ENCODE results near the gene TTLL10. TPM values are rescaled to one million over a fixed set of nuclear protein-coding genes. Genes with fewer than 3 reads are reported as not detected.

TTLL10 gene
- total and polyA plus RNA-seq, 4 donors = not detected

DNA sequence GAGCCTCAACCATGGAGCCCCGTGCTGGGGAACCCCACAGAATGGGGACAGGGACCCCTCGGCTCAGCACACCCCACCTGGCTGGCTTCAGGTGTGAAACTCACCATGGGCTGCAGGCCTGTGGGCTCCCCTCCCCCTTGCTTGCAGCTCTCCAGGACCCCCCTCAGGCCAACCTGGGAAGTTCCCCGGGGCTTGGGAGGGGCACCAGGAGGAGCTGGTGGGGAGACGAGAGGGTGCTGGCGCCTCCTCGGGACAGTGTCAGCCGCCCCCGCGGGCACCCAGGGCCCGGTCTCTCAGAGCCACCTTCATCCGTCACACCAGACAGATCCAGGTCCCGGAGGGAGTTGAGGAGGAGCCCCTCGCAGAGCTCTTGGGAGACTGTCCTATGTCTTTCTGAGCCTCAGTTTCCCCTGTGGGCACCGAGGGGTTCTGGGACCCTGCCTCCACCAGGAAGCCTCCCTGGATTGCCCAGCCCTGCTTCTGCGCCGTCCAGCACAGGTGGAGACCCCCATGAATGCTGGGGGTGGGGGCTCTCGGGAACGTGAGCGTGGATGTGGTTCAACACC is 33.4 kb downstream of the TTLL10 start (continued):
- TF ChIP-seq ATF3 (IDR thresholded peaks at IDR 0.05) = no peak
- TF ChIP-seq, protein P1, sequence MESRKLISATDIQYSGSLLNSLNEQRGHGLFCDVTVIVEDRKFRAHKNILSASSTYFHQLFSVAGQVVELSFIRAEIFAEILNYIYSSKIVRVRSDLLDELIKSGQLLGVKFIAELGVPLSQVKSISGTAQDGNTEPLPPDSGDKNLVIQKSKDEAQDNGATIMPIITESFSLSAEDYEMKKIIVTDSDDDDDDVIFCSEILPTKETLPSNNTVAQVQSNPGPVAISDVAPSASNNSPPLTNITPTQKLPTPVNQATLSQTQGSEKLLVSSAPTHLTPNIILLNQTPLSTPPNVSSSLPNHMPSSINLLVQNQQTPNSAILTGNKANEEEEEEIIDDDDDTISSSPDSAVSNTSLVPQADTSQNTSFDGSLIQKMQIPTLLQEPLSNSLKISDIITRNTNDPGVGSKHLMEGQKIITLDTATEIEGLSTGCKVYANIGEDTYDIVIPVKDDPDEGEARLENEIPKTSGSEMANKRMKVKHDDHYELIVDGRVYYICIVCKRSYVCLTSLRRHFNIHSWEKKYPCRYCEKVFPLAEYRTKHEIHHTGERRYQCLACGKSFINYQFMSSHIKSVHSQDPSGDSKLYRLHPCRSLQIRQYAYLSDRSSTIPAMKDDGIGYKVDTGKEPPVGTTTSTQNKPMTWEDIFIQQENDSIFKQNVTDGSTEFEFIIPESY (IDR thresholded peaks at IDR 0.05) = no peak
- no peak for TF ChIP-seq HNF4G (IDR thresholded peaks at IDR 0.05)
- no peak for TF ChIP-seq FOXA2 (IDR thresholded peaks at IDR 0.05)

DNA sequence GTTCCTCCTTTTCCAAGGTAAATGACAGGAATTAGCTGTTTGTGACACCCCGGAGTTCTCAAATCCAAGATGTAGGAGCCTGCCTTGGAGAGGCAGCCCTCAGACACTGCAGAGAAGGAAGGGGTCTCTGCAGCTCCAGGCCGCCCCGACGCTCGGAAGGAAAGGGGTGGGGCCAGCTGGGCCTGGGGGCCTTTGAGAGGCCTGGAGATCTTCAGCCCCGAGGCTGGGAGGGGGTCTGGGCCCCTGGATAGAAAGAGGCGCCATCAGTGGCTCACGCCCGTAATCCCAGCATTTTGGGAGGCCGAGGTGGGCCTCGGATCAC is 33.9 kb downstream of the TTLL10 start:
- 65% methylated on average over 11 of the region's 11 CpGs for WGBS
- Histone ChIP-seq H3K9ac (ENCODE audit: low read depth in 1 of 2, low read length in 2 of 2) (no peak overlapping the region), H3K27ac (ENCODE audit: low read depth in 1 of 2, low read length in 2 of 2) (no peak overlapping the region), H3K4me3 (ENCODE audit: low read depth in 1 of 3, low read length in 3 of 3) (no peak overlapping the region), H3K4me1 (ENCODE audit: control insufficient read depth in 4 of 4, insufficient read depth in 4 of 4, low read length in 3 of 4) (peaks cover 0 to 6% (median 1%) of the 10 kb centered on the region in 4 donors), H3K9me3 (ENCODE audit: control insufficient read depth in 4 of 4, low read length in 3 of 4) (no peaks in the 10 kb centered on the region), H3K27me3 (ENCODE audit: control insufficient read depth in 4 of 4, insufficient read depth in 4 of 4, low read length in 3 of 4) (peaks cover 0 to 8% (median 0%) of the 10 kb centered on the region in 4 donors), H3K36me3 (ENCODE audit: control insufficient read depth in 4 of 4, insufficient read depth in 3 of 4, low read depth in 1 of 4, low read length in 3 of 4) (no peaks in the 10 kb centered on the region)
- no peak for DNase-seq (ENCODE audit: low spot score)
- TF ChIP-seq HNF4G (IDR thresholded peaks at IDR 0.05) = no peak
- no peak for TF ChIP-seq SP1 (IDR thresholded peaks at IDR 0.05)
- TF ChIP-seq RXRA (IDR thresholded peaks at IDR 0.05) = no peak
- TF ChIP-seq ATF3 (IDR thresholded peaks at IDR 0.05) = no peak
- TF ChIP-seq, protein P2, sequence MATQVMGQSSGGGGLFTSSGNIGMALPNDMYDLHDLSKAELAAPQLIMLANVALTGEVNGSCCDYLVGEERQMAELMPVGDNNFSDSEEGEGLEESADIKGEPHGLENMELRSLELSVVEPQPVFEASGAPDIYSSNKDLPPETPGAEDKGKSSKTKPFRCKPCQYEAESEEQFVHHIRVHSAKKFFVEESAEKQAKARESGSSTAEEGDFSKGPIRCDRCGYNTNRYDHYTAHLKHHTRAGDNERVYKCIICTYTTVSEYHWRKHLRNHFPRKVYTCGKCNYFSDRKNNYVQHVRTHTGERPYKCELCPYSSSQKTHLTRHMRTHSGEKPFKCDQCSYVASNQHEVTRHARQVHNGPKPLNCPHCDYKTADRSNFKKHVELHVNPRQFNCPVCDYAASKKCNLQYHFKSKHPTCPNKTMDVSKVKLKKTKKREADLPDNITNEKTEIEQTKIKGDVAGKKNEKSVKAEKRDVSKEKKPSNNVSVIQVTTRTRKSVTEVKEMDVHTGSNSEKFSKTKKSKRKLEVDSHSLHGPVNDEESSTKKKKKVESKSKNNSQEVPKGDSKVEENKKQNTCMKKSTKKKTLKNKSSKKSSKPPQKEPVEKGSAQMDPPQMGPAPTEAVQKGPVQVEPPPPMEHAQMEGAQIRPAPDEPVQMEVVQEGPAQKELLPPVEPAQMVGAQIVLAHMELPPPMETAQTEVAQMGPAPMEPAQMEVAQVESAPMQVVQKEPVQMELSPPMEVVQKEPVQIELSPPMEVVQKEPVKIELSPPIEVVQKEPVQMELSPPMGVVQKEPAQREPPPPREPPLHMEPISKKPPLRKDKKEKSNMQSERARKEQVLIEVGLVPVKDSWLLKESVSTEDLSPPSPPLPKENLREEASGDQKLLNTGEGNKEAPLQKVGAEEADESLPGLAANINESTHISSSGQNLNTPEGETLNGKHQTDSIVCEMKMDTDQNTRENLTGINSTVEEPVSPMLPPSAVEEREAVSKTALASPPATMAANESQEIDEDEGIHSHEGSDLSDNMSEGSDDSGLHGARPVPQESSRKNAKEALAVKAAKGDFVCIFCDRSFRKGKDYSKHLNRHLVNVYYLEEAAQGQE (IDR thresholded peaks at IDR 0.05) = no peak
- TF ChIP-seq, protein P3, sequence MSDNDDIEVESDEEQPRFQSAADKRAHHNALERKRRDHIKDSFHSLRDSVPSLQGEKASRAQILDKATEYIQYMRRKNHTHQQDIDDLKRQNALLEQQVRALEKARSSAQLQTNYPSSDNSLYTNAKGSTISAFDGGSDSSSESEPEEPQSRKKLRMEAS (IDR thresholded peaks at IDR 0.05) = no peak
- TF ChIP-seq HNF4A (conservative IDR thresholded peaks at IDR 0.05) = no peak
- no peak for TF ChIP-seq EGR1 (IDR thresholded peaks at IDR 0.05; ENCODE audit: low read depth in 2 of 2)
- TF ChIP-seq JUND (IDR thresholded peaks at IDR 0.05) = no peak
- no peak for TF ChIP-seq TAF1 (conservative IDR thresholded peaks at IDR 0.05)
- TF ChIP-seq NR2F2 (IDR thresholded peaks at IDR 0.05) = no peak

GRCh38 chr1:1208713-1209433 is 35.2 kb downstream of the TTLL10 start:
- Histone ChIP-seq H3K9ac (ENCODE audit: low read depth in 1 of 2, low read length in 2 of 2) (no peak overlapping the region), H3K9me3 (ENCODE audit: control insufficient read depth in 4 of 4, low read length in 3 of 4) (no peaks in the 10 kb centered on the region), H3K36me3 (ENCODE audit: control insufficient read depth in 4 of 4, insufficient read depth in 3 of 4, low read depth in 1 of 4, low read length in 3 of 4) (no peaks in the 10 kb centered on the region), H3K4me1 (ENCODE audit: control insufficient read depth in 4 of 4, insufficient read depth in 4 of 4, low read length in 3 of 4) (peaks cover 0 to 9% (median 1%) of the 10 kb centered on the region in 4 donors), H3K4me3 (ENCODE audit: low read depth in 1 of 3, low read length in 3 of 3) (no peak overlapping the region), H3K27ac (ENCODE audit: low read depth in 1 of 2, low read length in 2 of 2) (no peak overlapping the region), H3K27me3 (ENCODE audit: control insufficient read depth in 4 of 4, insufficient read depth in 4 of 4, low read length in 3 of 4) (peaks cover 0 to 8% (median 0%) of the 10 kb centered on the region in 4 donors)
- TF ChIP-seq HNF4A (conservative IDR thresholded peaks at IDR 0.05) = no peak
- TF ChIP-seq EGR1 (IDR thresholded peaks at IDR 0.05; ENCODE audit: low read depth in 2 of 2) = no peak
- TF ChIP-seq FOXA2 (IDR thresholded peaks at IDR 0.05) = no peak
- TF ChIP-seq HNF4G (IDR thresholded peaks at IDR 0.05) = no peak
- TF ChIP-seq TAF1 (conservative IDR thresholded peaks at IDR 0.05) = no peak
- TF ChIP-seq, protein P4, sequence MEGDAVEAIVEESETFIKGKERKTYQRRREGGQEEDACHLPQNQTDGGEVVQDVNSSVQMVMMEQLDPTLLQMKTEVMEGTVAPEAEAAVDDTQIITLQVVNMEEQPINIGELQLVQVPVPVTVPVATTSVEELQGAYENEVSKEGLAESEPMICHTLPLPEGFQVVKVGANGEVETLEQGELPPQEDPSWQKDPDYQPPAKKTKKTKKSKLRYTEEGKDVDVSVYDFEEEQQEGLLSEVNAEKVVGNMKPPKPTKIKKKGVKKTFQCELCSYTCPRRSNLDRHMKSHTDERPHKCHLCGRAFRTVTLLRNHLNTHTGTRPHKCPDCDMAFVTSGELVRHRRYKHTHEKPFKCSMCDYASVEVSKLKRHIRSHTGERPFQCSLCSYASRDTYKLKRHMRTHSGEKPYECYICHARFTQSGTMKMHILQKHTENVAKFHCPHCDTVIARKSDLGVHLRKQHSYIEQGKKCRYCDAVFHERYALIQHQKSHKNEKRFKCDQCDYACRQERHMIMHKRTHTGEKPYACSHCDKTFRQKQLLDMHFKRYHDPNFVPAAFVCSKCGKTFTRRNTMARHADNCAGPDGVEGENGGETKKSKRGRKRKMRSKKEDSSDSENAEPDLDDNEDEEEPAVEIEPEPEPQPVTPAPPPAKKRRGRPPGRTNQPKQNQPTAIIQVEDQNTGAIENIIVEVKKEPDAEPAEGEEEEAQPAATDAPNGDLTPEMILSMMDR (IDR thresholded peaks at IDR 0.05; ENCODE audit: low read depth, low read length, missing input control) = no peak
- no peak for TF ChIP-seq YY1 (IDR thresholded peaks at IDR 0.05)
- no peak for TF ChIP-seq RAD21 (IDR thresholded peaks at IDR 0.05)
- TF ChIP-seq, protein P3 (IDR thresholded peaks at IDR 0.05) = no peak
- no peak for TF ChIP-seq SP1 (IDR thresholded peaks at IDR 0.05)
- no peak for TF ChIP-seq JUND (IDR thresholded peaks at IDR 0.05)
- no peak for TF ChIP-seq NR2F2 (IDR thresholded peaks at IDR 0.05)
- DNase-seq (ENCODE audit: low spot score) = no peak
- 61% methylated on average over 38 of the region's 38 CpGs for WGBS

Measured in liver (tissue), 9 donors.